Measurements from ENCODE around the gene CHRM5.

DNA sequence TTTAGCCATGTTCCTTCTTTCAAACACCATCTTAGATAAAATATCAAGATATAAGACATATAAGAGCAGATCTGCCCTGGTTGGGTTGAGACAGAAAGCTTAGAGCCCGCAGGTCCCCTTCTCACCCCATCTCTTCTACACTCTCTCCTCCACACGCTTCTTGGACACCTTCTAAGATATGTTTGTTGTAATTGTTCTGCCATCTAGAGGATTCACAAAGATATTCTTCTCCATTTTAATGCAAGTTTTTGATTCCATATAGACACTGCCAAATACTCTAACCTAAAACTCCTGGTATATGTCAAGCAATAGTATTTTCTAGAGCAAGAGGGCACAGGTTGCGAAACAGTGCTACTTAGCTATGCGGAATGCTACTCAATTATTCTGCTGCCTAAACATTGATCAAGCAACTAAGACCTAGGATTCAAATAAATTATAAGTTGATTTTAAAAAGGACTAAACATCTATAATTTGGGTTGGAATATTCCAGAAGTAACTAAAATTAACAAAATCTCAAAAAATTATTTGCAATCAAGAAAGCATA lies 6.8 kb downstream of the CHRM5 start:
- TF ChIP-seq, protein P1, sequence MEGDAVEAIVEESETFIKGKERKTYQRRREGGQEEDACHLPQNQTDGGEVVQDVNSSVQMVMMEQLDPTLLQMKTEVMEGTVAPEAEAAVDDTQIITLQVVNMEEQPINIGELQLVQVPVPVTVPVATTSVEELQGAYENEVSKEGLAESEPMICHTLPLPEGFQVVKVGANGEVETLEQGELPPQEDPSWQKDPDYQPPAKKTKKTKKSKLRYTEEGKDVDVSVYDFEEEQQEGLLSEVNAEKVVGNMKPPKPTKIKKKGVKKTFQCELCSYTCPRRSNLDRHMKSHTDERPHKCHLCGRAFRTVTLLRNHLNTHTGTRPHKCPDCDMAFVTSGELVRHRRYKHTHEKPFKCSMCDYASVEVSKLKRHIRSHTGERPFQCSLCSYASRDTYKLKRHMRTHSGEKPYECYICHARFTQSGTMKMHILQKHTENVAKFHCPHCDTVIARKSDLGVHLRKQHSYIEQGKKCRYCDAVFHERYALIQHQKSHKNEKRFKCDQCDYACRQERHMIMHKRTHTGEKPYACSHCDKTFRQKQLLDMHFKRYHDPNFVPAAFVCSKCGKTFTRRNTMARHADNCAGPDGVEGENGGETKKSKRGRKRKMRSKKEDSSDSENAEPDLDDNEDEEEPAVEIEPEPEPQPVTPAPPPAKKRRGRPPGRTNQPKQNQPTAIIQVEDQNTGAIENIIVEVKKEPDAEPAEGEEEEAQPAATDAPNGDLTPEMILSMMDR (IDR thresholded peaks at IDR 0.05): no peak
- TF ChIP-seq POLR2A (IDR thresholded peaks at IDR 0.05): no peak

Data from prostate gland (tissue), 2 donors.